GM18498 (cell line): ENCODE measurements around the gene NAV2.

ENCODE experiments used
- ATAC-seq: cut with Tn5 transposase; IDR thresholded peaks from one replicate; pipeline ENCODE4 v1.9.1; 2021; ENCODE audit warnings: mild to moderate bottlenecking, moderate library complexity; ENCODE audit not compliant: unreplicated experiment

Gene NAV2

DNA sequence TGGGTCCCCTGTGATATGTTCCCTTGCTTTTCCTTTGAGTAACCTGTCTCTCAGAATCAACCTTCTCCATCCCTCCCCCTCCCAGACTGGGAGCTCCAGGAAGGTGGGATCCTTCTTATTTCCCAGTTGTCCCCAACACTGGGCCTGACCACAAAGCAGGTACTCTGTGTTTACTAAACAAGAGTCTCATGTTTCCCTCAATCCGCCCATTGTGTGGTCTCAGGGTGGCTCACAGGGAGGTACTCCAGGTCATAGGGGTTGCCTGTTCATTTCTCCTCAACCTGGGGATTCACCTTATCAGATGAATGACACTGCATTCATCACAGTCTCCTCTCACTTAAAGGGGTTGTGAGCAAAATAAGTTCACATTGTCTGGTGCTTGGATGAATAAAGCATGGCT lies 26.4 kb upstream of the NAV2 start:
- no peak for ATAC-seq

DNA sequence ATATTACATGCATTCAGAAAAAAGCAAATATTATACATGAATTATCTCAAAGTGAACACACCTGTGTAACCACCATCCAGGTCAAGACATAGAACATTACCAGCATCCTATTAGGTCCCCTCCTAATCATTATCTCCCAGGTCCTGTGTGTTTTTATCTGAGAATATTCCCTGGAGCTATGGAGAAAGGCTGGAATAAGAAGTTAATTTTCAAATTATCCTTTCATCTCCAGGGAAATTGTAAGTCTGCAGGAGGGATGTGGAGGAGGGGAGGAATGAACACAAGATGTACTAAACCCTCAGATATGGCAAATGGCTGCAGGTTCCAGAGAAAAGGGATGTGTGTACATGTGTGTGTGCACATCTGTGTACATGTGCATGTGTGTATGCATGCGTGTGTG lies 25.2 kb upstream of the NAV2 start:
- no peak for ATAC-seq

DNA sequence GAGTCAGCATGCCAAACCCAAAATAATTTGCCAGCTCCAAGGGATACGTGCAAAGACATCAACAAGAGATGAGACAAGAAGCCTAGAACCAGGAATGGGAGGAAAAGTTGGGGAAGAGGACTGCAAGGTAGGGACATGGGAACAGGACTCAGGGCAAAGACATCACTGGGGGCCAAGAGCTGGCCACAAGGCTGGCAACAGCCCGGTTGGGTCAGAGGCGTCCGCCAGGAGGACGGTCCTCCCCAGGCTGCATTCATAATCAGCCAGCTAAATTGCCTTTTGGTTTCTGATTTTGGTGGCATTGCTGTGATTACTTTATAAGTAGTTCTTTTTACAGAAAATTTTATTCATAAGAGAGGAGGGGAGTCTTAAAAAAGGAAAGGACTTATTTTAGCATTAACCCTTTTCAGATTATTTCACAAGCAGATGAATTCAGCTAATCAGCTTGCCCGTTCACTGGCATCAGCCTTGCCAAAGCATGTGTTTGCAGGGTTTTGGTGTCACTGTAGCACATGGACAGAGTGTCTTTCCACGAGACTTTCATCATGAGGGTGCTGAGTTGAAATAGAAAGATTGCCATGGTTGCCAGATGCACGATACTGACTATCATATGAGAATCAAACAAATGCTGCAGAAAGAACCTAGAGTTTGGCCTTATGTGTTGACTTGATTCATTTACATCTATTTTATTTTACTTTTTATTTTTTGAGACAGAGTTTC lies 23.2 kb upstream of the NAV2 start:
- no peak for ATAC-seq

DNA sequence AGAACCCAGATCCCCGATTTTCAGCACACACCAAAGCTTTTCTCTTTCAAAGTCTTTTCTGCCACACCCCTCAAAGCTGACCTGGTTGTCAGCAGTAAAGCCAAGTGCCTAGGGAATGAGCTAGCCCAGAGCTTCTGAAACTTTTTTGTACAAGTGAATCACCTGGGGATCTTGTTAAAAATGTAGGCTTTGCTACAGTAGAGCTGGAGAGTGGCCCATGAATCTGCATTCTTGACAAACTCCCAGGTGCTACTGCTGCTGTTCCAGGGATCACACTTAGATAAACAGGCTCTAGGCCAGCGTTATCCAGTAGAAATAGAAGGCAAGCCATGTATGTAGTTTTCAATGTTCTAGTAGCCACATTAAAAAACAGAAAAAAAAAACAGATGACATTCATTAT lies 21.8 kb upstream of the NAV2 start:
- ATAC-seq = no peak

DNA sequence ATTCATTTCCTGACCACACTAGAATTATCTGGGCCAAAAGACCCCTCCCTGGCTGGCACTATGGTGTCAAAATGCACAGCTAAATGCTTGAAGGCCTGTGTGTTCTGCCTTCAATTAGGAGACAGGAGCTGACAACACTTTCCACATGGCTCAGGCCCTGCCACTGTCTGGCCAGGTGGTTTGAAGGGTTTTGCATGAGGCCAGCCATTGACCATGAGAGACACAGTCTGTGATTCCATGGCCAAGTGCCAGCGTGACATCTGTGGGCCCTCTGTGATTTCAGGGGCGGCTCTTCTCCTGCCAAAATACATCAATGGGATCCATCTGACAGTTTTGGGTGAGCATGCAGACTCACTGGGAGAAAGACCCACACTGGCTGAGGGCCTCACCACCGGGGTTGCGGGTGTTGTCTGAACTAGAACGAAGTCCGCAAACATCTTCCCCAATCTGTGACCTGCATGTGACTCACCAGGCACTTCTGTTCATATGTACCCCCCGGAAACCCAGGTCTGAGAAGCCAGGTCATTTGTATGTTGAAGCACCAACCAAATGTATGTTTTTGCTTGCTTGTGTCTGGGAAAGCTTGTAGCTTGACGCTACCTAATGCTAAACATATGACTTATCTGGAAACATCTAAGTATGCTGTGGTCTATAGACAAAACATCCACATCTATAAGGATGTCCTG lies 20.7 kb upstream of the NAV2 start:
- no peak for ATAC-seq

DNA sequence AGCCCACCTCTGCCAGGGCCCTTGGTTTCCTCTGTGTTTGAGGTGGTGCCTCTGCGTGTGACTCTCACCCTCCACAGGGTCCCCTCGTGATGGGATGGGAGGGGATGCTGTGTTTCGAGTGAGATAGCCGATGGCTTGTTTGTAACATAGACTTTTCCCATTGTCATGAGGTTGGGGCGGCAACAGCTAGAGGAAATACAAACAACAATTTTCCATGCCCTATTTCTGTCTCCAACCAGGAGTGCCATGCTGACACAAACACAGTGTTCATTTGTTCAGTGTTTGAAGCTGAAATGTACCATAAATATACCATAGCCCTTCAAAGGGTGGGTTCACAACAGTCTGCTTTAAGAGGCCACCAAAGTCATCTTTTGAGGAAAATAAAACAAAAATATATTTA lies 19.5 kb upstream of the NAV2 start:
- ATAC-seq = no peak

GRCh38 chr11:19694796-19695345 lies 17.8 kb upstream of the NAV2 start:
- ATAC-seq = no peak

DNA sequence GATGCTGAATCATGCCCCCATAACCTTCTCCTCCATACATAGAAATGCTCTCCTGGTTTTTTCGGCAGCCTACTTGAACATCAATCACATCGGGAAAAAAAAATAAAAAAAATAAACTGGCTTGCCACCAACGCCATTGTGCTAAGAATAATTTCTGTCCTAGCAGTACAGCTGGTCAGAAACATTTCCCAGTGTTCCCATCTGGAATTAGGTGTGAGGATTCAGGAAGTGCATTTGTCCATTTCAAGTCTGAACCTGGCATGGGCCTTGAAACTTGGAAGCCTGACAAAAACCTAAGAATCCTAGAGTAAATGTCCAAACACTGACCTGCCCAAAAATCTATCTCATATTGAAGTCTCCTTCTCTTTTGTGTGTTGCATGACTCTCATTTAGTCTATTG lies 16.6 kb upstream of the NAV2 start:
- no peak for ATAC-seq

DNA sequence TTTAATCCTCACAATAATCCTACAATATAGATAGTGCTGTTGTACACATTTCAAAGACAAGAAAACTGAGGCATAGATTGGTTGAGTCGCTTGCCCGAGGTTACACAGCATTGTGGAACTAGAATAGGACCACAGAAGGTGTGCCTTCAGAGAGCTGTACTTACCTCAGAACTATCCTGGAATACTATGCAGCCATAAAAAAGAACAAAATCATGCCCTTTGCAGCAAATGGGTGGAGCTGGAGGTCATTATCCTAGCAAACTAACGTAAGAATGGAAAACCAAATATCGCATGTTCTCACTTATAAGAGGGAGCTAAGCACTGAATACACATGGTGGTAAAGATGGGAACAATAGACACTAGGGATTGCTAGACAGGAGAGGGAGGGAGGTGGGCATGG lies 15.7 kb upstream of the NAV2 start:
- ATAC-seq = no peak

GRCh38 chr11:19697721-19698121 lies 14.9 kb upstream of the NAV2 start:
- ATAC-seq = no peak

GRCh38 chr11:19698493-19699292 lies 13.9 kb upstream of the NAV2 start:
- ATAC-seq = no peak

- ATAC-seq = no peak
Observed at GRCh38 chr11:19701421-19701820, 11.2 kb upstream of the NAV2 start.

GRCh38 chr11:19702620-19703019 lies 10.0 kb upstream of the NAV2 start:
- no peak for ATAC-seq

- ATAC-seq = no peak
Observed at GRCh38 chr11:19703211-19703610, 9.4 kb upstream of the NAV2 start.

- ATAC-seq = no peak
Observed at GRCh38 chr11:19704213-19704612, 8.4 kb upstream of the NAV2 start.

- ATAC-seq = no peak
Observed at GRCh38 chr11:19705936-19706335, 6.7 kb upstream of the NAV2 start.

DNA sequence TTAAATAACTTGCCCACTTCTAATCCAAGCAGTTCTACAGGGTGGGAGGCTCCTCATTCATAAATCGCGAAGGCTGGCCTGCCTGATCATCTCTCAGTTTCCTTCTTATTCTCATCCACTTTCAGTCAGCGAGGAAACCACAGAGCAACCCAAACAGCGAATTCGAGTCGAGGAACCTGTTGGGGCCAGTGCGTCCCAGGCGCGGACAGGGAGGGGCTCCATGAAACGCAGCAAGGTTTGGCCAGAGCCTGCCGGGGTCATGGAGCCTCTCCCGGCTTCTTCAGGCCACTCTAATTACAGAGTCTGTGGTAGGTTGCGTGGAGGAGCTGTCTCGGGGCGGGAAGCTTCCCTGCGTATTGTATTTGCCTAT lies 741 bp upstream of the NAV2 start:
- ATAC-seq = peak; percentile 7

DNA sequence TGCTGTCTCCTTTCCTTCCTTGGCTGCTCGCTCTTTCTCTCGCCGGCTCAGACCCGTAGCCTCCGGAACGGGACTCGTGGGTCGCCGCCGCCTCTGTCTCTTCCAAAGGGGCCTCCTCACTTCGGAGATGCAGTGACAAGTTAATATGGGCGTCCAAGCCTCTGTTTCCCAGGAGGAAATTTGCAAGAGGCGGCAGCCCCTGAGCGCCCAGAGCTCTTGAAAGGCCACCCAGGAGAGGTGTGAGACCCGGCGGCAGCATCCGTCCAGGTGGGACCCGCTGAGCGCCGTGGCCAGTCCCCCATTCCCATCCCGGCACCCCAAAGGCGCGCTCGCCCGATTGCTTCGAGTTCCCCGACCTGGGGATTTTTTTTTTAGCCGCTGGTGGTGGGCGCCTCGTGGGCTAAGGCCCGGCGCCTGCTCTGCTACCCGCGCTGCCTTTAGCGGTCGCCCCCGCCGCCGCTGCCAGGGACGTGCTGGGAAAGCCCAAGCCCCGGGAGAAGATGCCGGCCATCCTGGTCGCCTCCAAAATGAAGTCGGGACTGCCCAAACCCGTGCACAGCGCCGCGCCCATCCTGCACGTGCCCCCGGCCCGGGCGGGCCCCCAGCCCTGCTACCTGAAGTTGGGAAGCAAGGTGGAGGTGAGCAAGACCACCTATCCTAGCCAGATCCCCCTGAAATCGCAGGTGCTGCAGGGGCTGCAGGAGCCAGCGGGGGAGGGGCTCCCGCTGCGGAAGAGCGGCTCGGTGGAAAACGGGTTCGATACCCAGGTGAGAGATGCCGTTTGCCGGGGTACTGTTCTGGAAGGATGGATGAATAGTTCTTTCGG lies 772 bp downstream of the NAV2 start:
- ATAC-seq = peak; percentile 8

DNA sequence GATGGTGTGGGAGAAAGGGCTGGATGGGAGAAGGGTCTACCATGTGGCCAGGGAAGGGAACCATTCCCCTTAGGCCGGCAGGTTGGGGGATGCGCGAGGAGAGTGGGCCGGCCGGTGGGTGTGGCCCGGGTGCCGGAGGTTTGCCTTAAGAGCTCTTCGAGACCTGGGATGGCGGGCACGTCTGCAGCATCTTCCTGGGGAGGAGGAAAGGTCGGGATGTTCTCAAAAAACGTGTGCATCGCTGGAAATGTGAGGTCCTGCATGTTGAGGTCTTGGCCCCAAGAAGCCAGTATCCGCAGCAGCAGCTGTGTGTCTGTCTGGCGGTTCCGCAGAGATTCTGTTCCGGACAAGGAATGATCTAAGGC lies 1.4 kb downstream of the NAV2 start:
- ATAC-seq = no peak

DNA sequence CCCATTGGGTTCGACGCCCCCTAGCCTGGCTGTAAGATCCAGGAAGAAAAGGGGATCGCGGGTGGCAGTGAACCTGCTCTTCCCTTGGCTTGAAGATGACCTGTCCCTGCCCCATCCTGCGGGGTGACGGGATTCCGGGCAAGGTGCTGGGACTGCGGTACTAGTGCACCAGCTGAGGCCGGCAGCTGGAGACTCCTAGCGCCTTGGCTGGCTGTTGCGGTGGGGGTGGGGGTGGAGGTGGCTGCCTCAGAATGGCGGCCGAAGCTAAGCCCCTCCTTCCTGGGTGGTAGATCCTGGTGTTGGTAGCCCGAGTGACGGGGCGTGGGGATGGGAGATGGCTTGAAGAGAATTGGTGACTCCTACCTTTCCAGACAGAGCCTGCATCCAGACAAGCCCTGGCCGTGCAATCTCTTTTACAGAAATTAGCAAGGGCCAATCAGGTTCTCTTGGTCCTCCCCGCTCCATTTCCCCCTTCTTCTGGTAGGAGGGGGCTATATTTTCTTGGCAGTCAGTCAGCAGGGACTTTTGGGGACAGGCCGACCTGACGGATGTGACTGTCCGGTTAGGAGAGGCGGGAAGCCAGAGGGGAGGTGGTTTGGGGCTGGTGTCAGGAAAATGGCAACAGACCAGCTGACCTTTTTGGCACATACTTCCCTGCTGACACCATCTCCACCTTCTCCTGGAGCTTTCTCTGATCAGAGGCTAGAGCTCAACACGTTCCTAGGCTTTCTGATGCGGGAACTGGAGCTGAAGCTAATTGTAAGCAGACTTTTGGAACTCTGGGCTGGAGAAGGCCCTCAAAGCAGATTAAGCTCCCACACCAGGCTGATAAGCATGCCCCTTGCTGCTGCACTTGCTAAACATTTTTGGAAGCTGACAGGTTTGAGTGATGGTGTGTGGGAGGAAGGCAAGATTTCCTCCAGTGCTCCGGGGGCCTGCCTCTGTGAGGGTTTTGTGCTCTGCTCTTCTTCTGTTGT lies 2.0 kb downstream of the NAV2 start:
- no peak for ATAC-seq
